ENCODE results near the gene MYL7. TPM values are rescaled to one million over a fixed set of nuclear protein-coding genes. Genes with fewer than 3 reads are reported as not detected.

The MYL7 gene
- polyA plus RNA-seq, 1 of the 3 experiments (the other 2 are of a cell fraction), result not detected

DNA sequence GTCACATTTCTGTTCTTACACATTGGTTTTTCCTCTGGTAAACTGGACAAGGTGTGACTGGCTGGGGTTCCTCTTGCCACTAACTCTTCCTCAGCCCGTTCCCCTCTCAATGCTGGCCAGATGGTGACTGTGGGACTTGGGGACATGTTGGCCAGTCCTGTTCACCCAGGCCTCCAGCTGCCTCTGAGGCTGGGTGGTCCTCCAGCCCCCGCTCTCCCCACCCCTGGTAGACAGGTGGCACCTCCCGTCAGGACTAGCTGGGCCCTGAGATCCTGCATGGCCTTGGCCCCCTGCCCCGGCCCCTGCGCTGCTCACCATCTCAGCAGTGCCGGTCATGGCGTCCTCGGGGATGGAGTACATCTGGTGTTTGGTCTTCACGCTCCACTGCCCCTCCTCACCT lies 10.8 kb upstream of the MYL7 start:
- Histone ChIP-seq H3K4me2 (no peak overlapping the region), H3K36me3 (replicated peaks in 1 of 2; ENCODE audit: control insufficient read depth in 1 of 2, insufficient read depth in 2 of 2, low read length in 1 of 2) (no peaks in the 10 kb centered on the region), H3K9ac (no peak overlapping the region), H3K9me3 (no peaks in the 10 kb centered on the region), H3K27ac (ENCODE audit: low read depth in 2 of 2, low read length in 1 of 2) (no peak overlapping the region), H4K20me1 (ENCODE audit: insufficient read depth) (no peaks in the 10 kb centered on the region), H3F3A (replicated peaks; ENCODE audit: insufficient read depth) (no peaks in the 10 kb centered on the region), H3K79me2 (ENCODE audit: insufficient read depth) (no peaks in the 10 kb centered on the region), H3K27me3 (ENCODE audit: insufficient read depth) (no peaks in the 10 kb centered on the region), H3K9me2 (no peaks in the 10 kb centered on the region), H2AFZ (ENCODE audit: low read depth) (no peak overlapping the region), H3K4me1 (ENCODE audit: control insufficient read depth in 1 of 2, insufficient read depth in 2 of 2, low read depth in 1 of 2, low read length in 1 of 2) (peaks cover 0 to 8% of the 10 kb centered on the region in 2 experiments; a peak in 1 of 4 replicates), H3K4me3 (ENCODE audit: low read depth in 2 of 2, low read length in 1 of 2) (no peak overlapping the region)
- POLR2A ChIA-PET, result no interaction called here
- 83% methylated on average over 9 of the region's 9 CpGs for WGBS (ENCODE audit: low lambda C conversion rate)
- CTCF ChIA-PET, result interaction anchor here (1.5 kb wide), 1 partner anchor 44 kb away, joined by 4 read pairs; no protein-coding TSS in a partner anchor
- DNase-seq, result peak; percentile 24
- TF ChIP-seq FOSL2 (IDR thresholded peaks at IDR 0.05; ENCODE audit: borderline replicate concordance, low read depth) (no peak), TCF12 (IDR thresholded peaks at IDR 0.05) (no peak), YY1 (IDR thresholded peaks at IDR 0.05; ENCODE audit: low read depth) (no peak), NRF1 (IDR thresholded peaks at IDR 0.05; ENCODE audit: low read depth, low read length) (no peak)
- TF ChIP-seq, protein P1, sequence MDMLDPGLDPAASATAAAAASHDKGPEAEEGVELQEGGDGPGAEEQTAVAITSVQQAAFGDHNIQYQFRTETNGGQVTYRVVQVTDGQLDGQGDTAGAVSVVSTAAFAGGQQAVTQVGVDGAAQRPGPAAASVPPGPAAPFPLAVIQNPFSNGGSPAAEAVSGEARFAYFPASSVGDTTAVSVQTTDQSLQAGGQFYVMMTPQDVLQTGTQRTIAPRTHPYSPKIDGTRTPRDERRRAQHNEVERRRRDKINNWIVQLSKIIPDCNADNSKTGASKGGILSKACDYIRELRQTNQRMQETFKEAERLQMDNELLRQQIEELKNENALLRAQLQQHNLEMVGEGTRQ (IDR thresholded peaks at IDR 0.05; ENCODE audit: borderline replicate concordance, low read depth, low read length), result no peak

DNA sequence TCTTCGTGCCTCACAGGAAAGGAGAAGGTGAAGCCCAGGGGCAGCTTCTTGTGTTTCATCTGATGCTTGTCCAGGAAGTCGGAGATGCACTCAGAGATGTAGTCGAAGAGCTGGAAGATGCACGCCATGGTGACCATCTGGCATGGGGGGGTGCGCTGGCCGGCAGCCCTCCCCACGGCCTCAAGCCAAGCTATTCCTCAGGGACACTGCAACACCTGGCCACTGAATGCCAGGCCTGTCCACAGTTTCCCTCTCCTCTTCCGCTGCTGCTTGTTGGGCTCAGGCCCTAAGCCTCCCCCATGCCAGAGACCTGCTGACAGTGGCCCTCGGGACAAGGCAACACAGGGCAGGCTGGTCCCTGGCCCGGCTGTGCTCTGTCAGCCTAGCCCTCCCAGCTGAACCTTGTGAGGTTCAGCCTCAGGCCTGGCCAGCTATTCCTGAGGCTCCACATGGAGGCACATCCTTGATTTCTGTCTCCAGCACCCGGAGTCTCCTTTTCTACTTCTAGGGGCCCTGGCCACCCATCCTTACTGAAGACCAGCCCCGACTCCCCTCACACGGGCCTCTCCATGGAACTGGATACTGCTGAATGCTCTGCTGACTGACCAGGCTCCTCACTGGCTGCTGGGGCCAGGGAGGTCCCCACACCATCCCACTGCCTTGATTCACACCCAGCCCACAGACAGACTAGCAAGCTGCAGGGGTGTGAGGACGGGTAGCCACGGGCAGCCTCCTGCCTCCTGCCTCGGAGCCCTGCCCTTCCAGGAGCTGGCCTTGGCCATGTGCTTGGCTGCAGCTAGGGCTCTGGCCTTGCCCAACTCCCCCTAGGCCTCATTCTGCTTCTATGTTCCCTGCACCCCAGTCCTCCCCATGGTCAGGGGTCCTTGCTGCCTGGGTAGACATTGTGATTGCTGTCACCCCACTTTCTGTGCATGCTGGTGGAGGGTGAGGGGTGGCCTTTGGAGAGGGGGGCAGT lies 10.1 kb upstream of the MYL7 start:
- ChIA-PET POLR2A (no interaction called here), CTCF (interaction anchor here (1.0 to 1.5 kb wide), 3 partner anchors 16 to 45 kb away, joined by 3 to 7 read pairs (median 4); no protein-coding TSS in a partner anchor)
- Histone ChIP-seq H3K36me3 (replicated peaks in 1 of 2; ENCODE audit: control insufficient read depth in 1 of 2, insufficient read depth in 2 of 2, low read length in 1 of 2) (no peaks in the 10 kb centered on the region), H3K27ac (ENCODE audit: low read depth in 2 of 2, low read length in 1 of 2) (no peak overlapping the region), H3K9me3 (no peaks in the 10 kb centered on the region), H2AFZ (ENCODE audit: low read depth) (no peak overlapping the region), H3K9me2 (no peaks in the 10 kb centered on the region), H3K4me2 (no peak overlapping the region), H3K4me3 (ENCODE audit: low read depth in 2 of 2, low read length in 1 of 2) (no peak overlapping the region), H3K79me2 (ENCODE audit: insufficient read depth) (no peaks in the 10 kb centered on the region), H3F3A (replicated peaks; ENCODE audit: insufficient read depth) (no peaks in the 10 kb centered on the region), H3K27me3 (ENCODE audit: insufficient read depth) (no peaks in the 10 kb centered on the region), H3K4me1 (ENCODE audit: control insufficient read depth in 1 of 2, insufficient read depth in 2 of 2, low read depth in 1 of 2, low read length in 1 of 2) (peaks cover 0 to 5% of the 10 kb centered on the region in 2 experiments; a peak in 1 of 4 replicates), H3K9ac (no peak overlapping the region), H4K20me1 (ENCODE audit: insufficient read depth) (no peaks in the 10 kb centered on the region)
- WGBS (ENCODE audit: low lambda C conversion rate), result 87% methylated on average over 12 of the region's 16 CpGs
- DNase-seq, result peak; percentile 21
- TF ChIP-seq POLR2AphosphoS5 (IDR thresholded peaks at IDR 0.05; ENCODE audit: low read depth, low read length) (no peak), RAD21 (IDR thresholded peaks at IDR 0.05; ENCODE audit: low read length) (no peak), FOSL2 (IDR thresholded peaks at IDR 0.05; ENCODE audit: borderline replicate concordance, low read depth) (no peak), FOXM1 (IDR thresholded peaks at IDR 0.05; ENCODE audit: low read depth) (no peak), SIN3A (IDR thresholded peaks at IDR 0.05; ENCODE audit: borderline replicate concordance, low read depth, low read length) (no peak), RXRA (IDR thresholded peaks at IDR 0.05; ENCODE audit: borderline replicate concordance, low read depth) (no peak), JUND (IDR thresholded peaks at IDR 0.05) (no peak), MEF2A (IDR thresholded peaks at IDR 0.05; ENCODE audit: borderline replicate concordance, low read depth) (no peak), EP300 (IDR thresholded peaks at IDR 0.05; ENCODE audit: borderline replicate concordance in 1 of 2, low read depth in 1 of 2, low read length in 1 of 2) (no peak)
